MCF 10A (cell line): Measurements from ENCODE around the gene CD248. TPM values are rescaled to one million over a fixed set of nuclear protein-coding genes. Genes with fewer than 3 reads are reported as not detected.
A peak's percentile ranks its signal among the peaks of the same experiment; 100 is the strongest.

Experiments used
- BruUV-seq: library from RNA; stranded (reverse); fragments of 400-500 nt; replicated peaks from 2 replicates; lab custom pipeline; 2021; lab: Mats Ljungman, UMichigan
- CTCF ChIA-PET: fragments of 300-600 bp; sonication (Branson Sonifier 250); formaldehyde crosslinking; extraction: SDS; loops from one replicate; lab custom pipeline; 2021; ENCODE audit warnings: antibody characterized with exemption, inconsistent platforms; lab: Yijun Ruan, JAX
- POLR2A ChIA-PET: fragments of 300-600, 350-650 bp; sonication (Branson Sonifier 250); formaldehyde crosslinking; extraction: SDS; loops from one replicate; lab custom pipeline; 2020; ENCODE audit warnings: antibody characterized with exemption, inconsistent platforms; lab: Yijun Ruan, JAX
- DNase-seq: peaks from one replicate; pipeline ENCODE4 v3.0.0-alpha.2; 2018; ENCODE audit not compliant: unreplicated experiment
- H3K27ac Mint-ChIP-seq: one replicate; pipeline ENCODE4 v1.8.0; 2022; ENCODE audit warnings: mild to moderate bottlenecking, low read depth, mixed read lengths; ENCODE audit not compliant: unreplicated experiment
- H3K27me3 Mint-ChIP-seq: one replicate; pipeline ENCODE4 v1.8.0; 2022; ENCODE audit warnings: mixed read lengths; ENCODE audit not compliant: insufficient read depth, unreplicated experiment
- H3K36me3 Mint-ChIP-seq: one replicate; pipeline ENCODE4 v1.8.0; 2022; ENCODE audit warnings: mild to moderate bottlenecking, moderate library complexity, mixed read lengths; ENCODE audit not compliant: insufficient read depth, unreplicated experiment
- H3K4me1 Mint-ChIP-seq: one replicate; pipeline ENCODE4 v1.8.0; 2022; ENCODE audit warnings: mixed read lengths; ENCODE audit not compliant: insufficient read depth, unreplicated experiment
- H3K4me3 Mint-ChIP-seq: one replicate; pipeline ENCODE4 v1.8.0; 2022; ENCODE audit warnings: mild to moderate bottlenecking, moderate library complexity, mixed read lengths; ENCODE audit not compliant: unreplicated experiment
- H3K9me3 Mint-ChIP-seq: one replicate; pipeline ENCODE4 v1.8.0; 2022; ENCODE audit warnings: mixed read lengths; ENCODE audit not compliant: unreplicated experiment
- intact Hi-C: fragments of 100-400 bp; cut with micrococcal nuclease; formaldehyde crosslinking; loops from 2 replicates; pipeline ENCODE4 v1.14.1; 2022
- total RNA-seq: library from RNA; stranded (reverse); gene quantifications from 2 replicates; pipeline ENCODE4 v1.2.3, GENCODE V29; 2022
- TF ChIP-seq, protein P1 (sequence below): fragments of 200-600 bp; IDR thresholded peaks from one replicate; pipeline ENCODE4 v1.8.0; 2022; ENCODE audit warnings: antibody characterized with exemption, mild to moderate bottlenecking; ENCODE audit not compliant: unreplicated experiment

Gene CD248
- total RNA-seq, 1 experiment from 2014 or later, result not detected

DNA sequence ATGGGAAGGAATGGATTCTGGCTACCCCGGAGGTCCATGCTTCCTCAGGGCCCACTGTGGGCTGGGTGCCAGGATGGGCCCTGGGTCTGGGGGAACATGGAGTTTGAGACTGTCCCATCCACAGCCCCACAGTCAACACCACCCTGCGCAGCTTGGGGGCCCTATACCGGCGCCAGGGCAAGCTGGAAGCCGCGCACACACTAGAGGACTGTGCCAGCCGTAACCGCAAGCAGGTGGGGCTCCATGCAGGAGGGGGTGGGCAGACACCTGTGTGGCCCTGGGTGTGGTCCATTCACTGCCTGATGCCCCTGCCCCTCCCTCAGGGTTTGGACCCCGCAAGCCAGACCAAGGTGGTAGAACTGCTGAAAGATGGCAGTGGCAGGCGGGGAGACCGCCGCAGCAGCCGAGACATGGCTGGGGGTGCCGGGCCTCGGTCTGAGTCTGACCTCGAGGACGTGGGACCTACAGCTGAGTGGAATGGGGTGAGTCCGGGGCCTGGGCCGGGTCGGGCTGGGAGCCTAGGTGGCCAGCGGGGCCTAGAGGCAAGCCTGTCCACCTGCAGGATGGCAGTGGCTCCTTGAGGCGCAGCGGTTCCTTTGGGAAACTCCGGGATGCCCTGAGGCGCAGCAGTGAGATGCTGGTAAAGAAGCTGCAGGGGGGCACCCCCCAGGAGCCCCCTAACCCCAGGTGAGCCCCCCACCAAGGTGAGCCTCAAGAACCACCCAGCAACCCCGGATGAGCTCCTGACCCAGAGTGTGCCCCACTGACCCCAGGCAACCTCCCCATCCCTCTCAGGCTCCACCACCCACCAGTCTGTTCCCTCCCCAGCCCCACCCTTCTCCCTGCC is 51.1 kb downstream of the CD248 start:
- Mint-ChIP-seq H3K27ac (no peak overlapping the region), H3K9me3 (no peaks in the 10 kb centered on the region), H3K4me1 (no peaks in the 10 kb centered on the region), H3K4me3 (no peak overlapping the region), H3K27me3 (no peaks in the 10 kb centered on the region), H3K36me3 (peaks cover 33% of the 10 kb centered on the region)
- CTCF ChIA-PET, result interaction anchor here (0.5 to 1.5 kb wide), 5 partner anchors 43 to 197 kb away, joined by 3 to 8 read pairs (median 3); no protein-coding TSS in a partner anchor
- POLR2A ChIA-PET, result no interaction called here
- no peak for DNase-seq
- no TSS peak for BruUV-seq
- TF ChIP-seq, protein P1, sequence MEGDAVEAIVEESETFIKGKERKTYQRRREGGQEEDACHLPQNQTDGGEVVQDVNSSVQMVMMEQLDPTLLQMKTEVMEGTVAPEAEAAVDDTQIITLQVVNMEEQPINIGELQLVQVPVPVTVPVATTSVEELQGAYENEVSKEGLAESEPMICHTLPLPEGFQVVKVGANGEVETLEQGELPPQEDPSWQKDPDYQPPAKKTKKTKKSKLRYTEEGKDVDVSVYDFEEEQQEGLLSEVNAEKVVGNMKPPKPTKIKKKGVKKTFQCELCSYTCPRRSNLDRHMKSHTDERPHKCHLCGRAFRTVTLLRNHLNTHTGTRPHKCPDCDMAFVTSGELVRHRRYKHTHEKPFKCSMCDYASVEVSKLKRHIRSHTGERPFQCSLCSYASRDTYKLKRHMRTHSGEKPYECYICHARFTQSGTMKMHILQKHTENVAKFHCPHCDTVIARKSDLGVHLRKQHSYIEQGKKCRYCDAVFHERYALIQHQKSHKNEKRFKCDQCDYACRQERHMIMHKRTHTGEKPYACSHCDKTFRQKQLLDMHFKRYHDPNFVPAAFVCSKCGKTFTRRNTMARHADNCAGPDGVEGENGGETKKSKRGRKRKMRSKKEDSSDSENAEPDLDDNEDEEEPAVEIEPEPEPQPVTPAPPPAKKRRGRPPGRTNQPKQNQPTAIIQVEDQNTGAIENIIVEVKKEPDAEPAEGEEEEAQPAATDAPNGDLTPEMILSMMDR, result no peak
- intact Hi-C loops, result no loop called here

DNA sequence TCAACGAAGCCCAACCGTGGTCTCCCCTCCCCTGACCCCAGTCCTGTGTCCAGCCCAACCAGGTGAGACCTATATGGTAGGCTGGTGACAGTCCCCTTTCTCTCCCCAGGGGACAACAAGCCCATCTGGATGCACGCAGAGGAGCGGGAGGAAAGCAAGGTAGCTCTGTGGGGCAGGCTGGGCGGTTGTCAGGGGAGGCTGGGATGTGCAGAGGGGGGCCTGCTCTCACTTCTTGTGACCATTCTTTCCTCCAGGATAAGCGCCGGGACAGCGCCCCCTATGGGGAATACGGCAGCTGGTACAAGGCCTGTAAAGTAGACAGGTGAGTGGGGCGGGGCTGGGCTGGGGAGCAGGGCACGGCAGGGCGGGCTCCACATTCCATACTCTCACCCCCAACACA is 51.9 kb downstream of the CD248 start:
- no TSS peak for BruUV-seq
- no peaks in the 10 kb centered on the region for H3K9me3 Mint-ChIP-seq
- CTCF ChIA-PET, result interaction anchor here (1.5 kb wide), 1 partner anchor 43 kb away, joined by 8 read pairs; no protein-coding TSS in a partner anchor
- peak; percentile 33 for DNase-seq
- TF ChIP-seq, protein P1, result peak; percentile 38
- no peak overlapping the region for H3K27ac Mint-ChIP-seq
- POLR2A ChIA-PET, result no interaction called here
- no peak overlapping the region for H3K4me3 Mint-ChIP-seq
- H3K36me3 Mint-ChIP-seq, result peaks cover 40% of the 10 kb centered on the region
- H3K4me1 Mint-ChIP-seq, result no peaks in the 10 kb centered on the region
- no peaks in the 10 kb centered on the region for H3K27me3 Mint-ChIP-seq
- intact Hi-C loops, result no loop called here

Other genes with a start within 250 kb of the CD248 start
- gene PACS1, start 246.8 kb downstream of the CD248 start, total RNA-seq, result 32.2 and 33.5 TPM in 2 replicates
- 51.4 and 73.5 TPM in 2 replicates for gene KLC2, start 59.3 kb downstream of the CD248 start, total RNA-seq
- gene RAB1B, start 48.4 kb downstream of the CD248 start, total RNA-seq, result 73.4 and 87.0 TPM in 2 replicates
- 1.4 and 1.6 TPM in 2 replicates for gene CNIH2, start 38.9 kb downstream of the CD248 start, total RNA-seq
- 143 and 144 TPM in 2 replicates for gene YIF1A, start 27.9 kb downstream of the CD248 start, total RNA-seq
- gene TMEM151A, start 25.1 kb downstream of the CD248 start, total RNA-seq, result 0.12 TPM in 1 of 2 replicates, not detected in the other
- 38.7 and 50.2 TPM in 2 replicates for gene RIN1, start 19.4 kb upstream of the CD248 start, total RNA-seq
- 53.2 and 55.4 TPM in 2 replicates for gene BRMS1, start 28.1 kb upstream of the CD248 start, total RNA-seq
- gene B4GAT1, start 30.6 kb upstream of the CD248 start, total RNA-seq, result 6.7 and 8.6 TPM in 2 replicates
- 3.6 and 7.0 TPM in 2 replicates for gene SLC29A2, start 54.7 kb upstream of the CD248 start, total RNA-seq
- not detected in 2 replicates for gene NPAS4, start 104.0 kb upstream of the CD248 start, total RNA-seq
- gene MRPL11, start 121.8 kb upstream of the CD248 start, total RNA-seq, result 65.5 and 69.1 TPM in 2 replicates
- gene PELI3, start 149.9 kb upstream of the CD248 start, total RNA-seq, result 5.0 and 6.1 TPM in 2 replicates
- gene DPP3, start 163.4 kb upstream of the CD248 start, total RNA-seq, result 34.4 and 40.9 TPM in 2 replicates
- gene BBS1, start 193.6 kb upstream of the CD248 start, total RNA-seq, result 31.7 and 33.9 TPM in 2 replicates
- 11.1 and 12.4 TPM in 2 replicates for gene ZDHHC24, start 229.0 kb upstream of the CD248 start, total RNA-seq
- not detected in 2 replicates for gene ACTN3, start 229.9 kb upstream of the CD248 start, total RNA-seq